K562 (cell line): ENCODE data around the gene CBFA2T3. TPM values are rescaled to one million over a fixed set of nuclear protein-coding genes. Genes with fewer than 3 reads are reported as not detected.

ENCODE experiments used
- CREB1 ChIP-seq, 2 experiments: sonication (generic) in 1 of 2; formaldehyde crosslinking in 1 of 2; IDR thresholded peaks; 2 replicates each; pipeline versions ENCODE4 v1.6.1 to v1.8.0; 2012 to 2022; ENCODE audit warnings: inconsistent platforms in 1 of 2, mild to moderate bottlenecking in 1 of 2, missing genetic modification reagents in 1 of 2, moderate library complexity in 1 of 2
- E2F6 ChIP-seq, 2 experiments: IDR thresholded peaks; 2 replicates each; pipeline ENCODE4 v1.6.1; 2011; ENCODE audit warnings: borderline replicate concordance in 1 of 2, control low read depth in 1 of 2, low read depth in 1 of 2, low read length in 1 of 2, mild to moderate bottlenecking in 1 of 2, mixed read lengths in 1 of 2, moderate library complexity in 1 of 2; ENCODE audit not compliant: insufficient read depth in 1 of 2, insufficient read length in 1 of 2, poor library complexity in 1 of 2, severe bottlenecking in 1 of 2; ENCODE audit errors: extremely low read depth in 1 of 2
- SFPQ ChIP-seq: fragments of 200-400 bp; formaldehyde crosslinking; IDR thresholded peaks from 2 replicates; pipeline ENCODE4 v1.6.1; 2017; ENCODE audit warnings: mild to moderate bottlenecking, low read depth, low read length, moderate library complexity
- ZNF175 ChIP-seq: fragments of 200-800 bp; sonication (Bioruptor generic); IDR thresholded peaks from 2 replicates; pipeline ENCODE4 v1.6.1; 2016; ENCODE audit warnings: low read depth, mild to moderate bottlenecking, missing genetic modification characterization, missing compliant biosample characterization
- ZNF57 ChIP-seq: fragments of 450-650 bp; formaldehyde crosslinking; IDR thresholded peaks from 2 replicates; pipeline ENCODE4 v1.4.0; 2020; ENCODE audit warnings: mild to moderate bottlenecking, moderate library complexity
- ZNF740 ChIP-seq, 3 experiments: fragments of 200-800 bp in 1 of 3; sonication (Bioruptor generic) in 1 of 3; sonication (generic) in 1 of 3; formaldehyde crosslinking in 1 of 3; IDR thresholded peaks; 2 replicates each; pipeline versions ENCODE4 v1.6.1 to v1.8.0; 2016 to 2022; ENCODE audit warnings: mild to moderate bottlenecking in 2 of 3, missing compliant biosample characterization in 2 of 3, missing genetic modification characterization in 2 of 3, missing genetic modification reagents in 1 of 3
- ZSCAN29 ChIP-seq: fragments of 450-650 bp; IDR thresholded peaks from 2 replicates; pipeline ENCODE4 v1.6.1; 2017
- polyA plus RNA-seq, 8 experiments: library from polyadenylated mRNA; depleted of rRNA in 4 of 8; stranded (reverse) in 5 of 8; unstranded in 3 of 8; fragments of >200 nt; fragmentation: Nextera tagmentation in 2 of 8; fragmentation: Illumina TruSeq in 1 of 8; extraction: Ambion mirVana in 2 of 8; extraction: Trizol in 1 of 8; gene quantifications; 2 replicates each; pipeline versions ENCODE4 v1.2.1 to v1.2.3, GENCODE V29; 2011 to 2014; ENCODE audit warnings: inconsistent platforms in 1 of 8, missing spikeins in 1 of 8
- total RNA-seq, 7 experiments: library from RNA; depleted of rRNA in 6 of 7; stranded (reverse); fragments of >200 nt in 6 of 7; fragmentation: Illumina TruSeq in 2 of 7; extraction: Trizol in 2 of 7; gene quantifications; 2 replicates each; pipeline versions ENCODE4 v1.2.1 to v1.2.3, GENCODE V29; 2011 to 2021; ENCODE audit warnings: low replicate concordance in 1 of 7

CBFA2T3 gene
- total and polyA plus RNA-seq, 9 of the 15 experiments (the other 6 are each of a cell fraction or from before 2014, with no cell fraction given): 2.3 to 145 (median 6.7) TPM

GRCh38 chr16:89001117-89002027, 24.4 kb upstream of the CBFA2T3 start (continued):
- no peak for TF ChIP-seq SFPQ
- TF ChIP-seq ZNF57 (CRISPR knock-in tag): no peak
- TF ChIP-seq ZNF175 (CRISPR knock-in tag): no peak
- TF ChIP-seq CREB1 (IDR thresholded peaks at IDR 0.05): no peak
- no peak for TF ChIP-seq CREB1 (CRISPR knock-in tag; IDR thresholded peaks at IDR 0.05)
- TF ChIP-seq E2F6 (IDR thresholded peaks at IDR 0.05; ENCODE audit: borderline replicate concordance in 1 of 2, extremely low read depth in 1 of 2, insufficient read depth in 1 of 2, insufficient read length in 1 of 2, low read depth in 1 of 2, low read length in 1 of 2, poor library complexity in 1 of 2, severe bottlenecking in 1 of 2): peak in 1 of 2 experiments; percentile 18
- no peak for TF ChIP-seq ZSCAN29
- TF ChIP-seq ZNF740 (CRISPR knock-in tag; IDR thresholded peaks at IDR 0.05): no peak
- no peak for TF ChIP-seq ZNF740 (tag; IDR thresholded peaks at IDR 0.05)
- TF ChIP-seq, all 486 proteins: peak for 6
